ENCODE results near the gene HTD2. TPM values are rescaled to one million over a fixed set of nuclear protein-coding genes. Genes with fewer than 3 reads are reported as not detected.
"Not testable (repeated sequence)": the region's sequence is repeated elsewhere in the genome, so short reads cannot be mapped to it uniquely, and the experiment has no call there.

HTD2 gene
- total RNA-seq = 6.5 and 8.1 TPM in 2 replicates

GRCh38 chr3:58305882-58306711, at the start of gene HTD2, which contains the start of gene RPP14:
Gene HTD2, plus strand, starts transcription at chr3:58306520. Its CDS starts 11,094 bp downstream, at chr3:58317614.
Gene RPP14, plus strand, starts transcription at chr3:58306245. Its CDS starts 4,085 bp downstream, at chr3:58310330.
- peak; percentile 87 for DNase-seq (ENCODE audit: extremely low read depth, low read depth, low spot score)

- no peak for DNase-seq (ENCODE audit: extremely low read depth, low read depth, low spot score)
These were observed 47.8 kb upstream of the HTD2 start for GRCh38 chr3:58258392-58259055.

- no peak for DNase-seq (ENCODE audit: extremely low read depth, low read depth, low spot score)
These were observed 46.0 kb upstream of the HTD2 start for GRCh38 chr3:58260261-58260731.

- no peak for DNase-seq (ENCODE audit: extremely low read depth, low read depth, low spot score)
These were observed 45.6 kb upstream of the HTD2 start for GRCh38 chr3:58260733-58261132.

GRCh38 chr3:58261954-58262666, 44.2 kb upstream of the HTD2 start:
- no peak for DNase-seq (ENCODE audit: extremely low read depth, low read depth, low spot score)

- DNase-seq (ENCODE audit: extremely low read depth, low read depth, low spot score) = no peak
These were observed 39.7 kb upstream of the HTD2 start for GRCh38 chr3:58266577-58266976.

- DNase-seq (ENCODE audit: extremely low read depth, low read depth, low spot score) = not testable (repeated sequence)
These were observed 38.8 kb upstream of the HTD2 start for GRCh38 chr3:58267543-58267942.

GRCh38 chr3:58269356-58269755, 37.0 kb upstream of the HTD2 start:
- DNase-seq (ENCODE audit: extremely low read depth, low read depth, low spot score) = no peak

- DNase-seq (ENCODE audit: extremely low read depth, low read depth, low spot score) = no peak
These were observed 35.8 kb upstream of the HTD2 start for GRCh38 chr3:58270485-58270884.

GRCh38 chr3:58271901-58272501, 34.3 kb upstream of the HTD2 start:
- DNase-seq (ENCODE audit: extremely low read depth, low read depth, low spot score) = peak; percentile 57

GRCh38 chr3:58272891-58273290, 33.4 kb upstream of the HTD2 start:
- no peak for DNase-seq (ENCODE audit: extremely low read depth, low read depth, low spot score)

GRCh38 chr3:58273362-58273761, 33.0 kb upstream of the HTD2 start:
- not testable (repeated sequence) for DNase-seq (ENCODE audit: extremely low read depth, low read depth, low spot score)

GRCh38 chr3:58274027-58274614, 32.2 kb upstream of the HTD2 start:
- no peak for DNase-seq (ENCODE audit: extremely low read depth, low read depth, low spot score)

- DNase-seq (ENCODE audit: extremely low read depth, low read depth, low spot score) = no peak
These were observed 25.3 kb upstream of the HTD2 start for GRCh38 chr3:58281069-58281468.

- no peak for DNase-seq (ENCODE audit: extremely low read depth, low read depth, low spot score)
These were observed 21.0 kb upstream of the HTD2 start for GRCh38 chr3:58285334-58285733.

GRCh38 chr3:58287354-58287753, 19.0 kb upstream of the HTD2 start:
- no peak for DNase-seq (ENCODE audit: extremely low read depth, low read depth, low spot score)

GRCh38 chr3:58288011-58288728, 18.1 kb upstream of the HTD2 start:
- DNase-seq (ENCODE audit: extremely low read depth, low read depth, low spot score) = no peak

GRCh38 chr3:58288964-58289613, 17.2 kb upstream of the HTD2 start:
- not testable (repeated sequence) for DNase-seq (ENCODE audit: extremely low read depth, low read depth, low spot score)

GRCh38 chr3:58290446-58290845, 15.9 kb upstream of the HTD2 start:
- not testable (repeated sequence) for DNase-seq (ENCODE audit: extremely low read depth, low read depth, low spot score)

Data from glomerular endothelial cell (primary cell).